ENCODE measurements around the gene ACSM2A.
"Not testable (repeated sequence)": the region's sequence is repeated elsewhere in the genome, so short reads cannot be mapped to it uniquely, and the experiment has no call there.

- TF ChIP-seq CTCF (conservative IDR thresholded peaks at IDR 0.05; ENCODE audit: low read depth, low read length); EZH2 (IDR thresholded peaks at IDR 0.05; ENCODE audit: low read length, unreplicated experiment): not testable (repeated sequence)
Measured at GRCh38 chr16:20477188-20477744, 25.9 kb downstream of the ACSM2A start.
